Hepatocyte (in vitro differentiated cells): ENCODE data around the gene ISY1. TPM values are rescaled to one million over a fixed set of nuclear protein-coding genes. Genes with fewer than 3 reads are reported as not detected.

Experiments used
- polyA plus RNA-seq: library from polyadenylated mRNA; unstranded; fragments of >200 nt; fragmentation: Nextera tagmentation; extraction: Ambion mirVana; gene quantifications from 2 replicates; pipeline ENCODE4 v1.2.1, GENCODE V29; 2016
- total RNA-seq: library from RNA; depleted of rRNA; stranded (reverse); fragments of >200 nt; gene quantifications from 2 replicates; pipeline ENCODE4 v1.2.3, GENCODE V29; 2014

Gene ISY1
- total and polyA plus RNA-seq, 2 experiments from 2014 or later = 20.1 to 35.8 TPM

Other genes with a start within 250 kb of the ISY1 start
- gene CFAP92, start 167.0 kb downstream of the ISY1 start, total RNA-seq = 0.17 and 1.3 TPM in 2 replicates
- 0.35 and 1.0 TPM in 2 replicates for gene CFAP92, start 167.0 kb downstream of the ISY1 start, polyA plus RNA-seq
- 0.23 and 0.76 TPM in 2 replicates for gene EFCC1, start 159.8 kb downstream of the ISY1 start, total RNA-seq
- 0.11 and 0.50 TPM in 2 replicates for gene EFCC1, start 159.8 kb downstream of the ISY1 start, polyA plus RNA-seq
- not detected in 2 replicates for gene GP9, start 100.3 kb downstream of the ISY1 start, total RNA-seq
- gene GP9, start 100.3 kb downstream of the ISY1 start, polyA plus RNA-seq = not detected in 2 replicates
- 22.2 and 23.5 TPM in 2 replicates for gene RAB43, start 39.3 kb downstream of the ISY1 start, total RNA-seq
- 23.2 and 27.1 TPM in 2 replicates for gene RAB43, start 39.3 kb downstream of the ISY1 start, polyA plus RNA-seq
- 289 and 295 TPM in 2 replicates for gene CNBP, start 22.8 kb upstream of the ISY1 start, total RNA-seq
- 308 and 316 TPM in 2 replicates for gene CNBP, start 22.8 kb upstream of the ISY1 start, polyA plus RNA-seq
- 167 and 169 TPM in 2 replicates for gene COPG1, start 88.5 kb upstream of the ISY1 start, total RNA-seq
- 176 and 185 TPM in 2 replicates for gene COPG1, start 88.5 kb upstream of the ISY1 start, polyA plus RNA-seq
- gene HMCES, start 117.8 kb upstream of the ISY1 start, total RNA-seq = 16.8 and 20.1 TPM in 2 replicates
- gene HMCES, start 117.8 kb upstream of the ISY1 start, polyA plus RNA-seq = 30.0 and 34.3 TPM in 2 replicates